ENCODE measurements around the gene PDE4B. TPM values are rescaled to one million over a fixed set of nuclear protein-coding genes. Genes with fewer than 3 reads are reported as not detected.

Gene PDE4B
- total and polyA plus RNA-seq, 10 of the 15 experiments (the other 5 are each of a cell fraction or from before 2014, with no cell fraction given), result 3.0 to 13.2 (median 5.7) TPM

- 0 out of 2 replicates have a peak, but pooled peaks have one; percentile 26 for TF ChIP-seq BMI1 (IDR thresholded peaks at IDR 0.05; ENCODE audit: borderline replicate concordance)
- 0 out of 2 replicates have a peak, but pooled peaks have one; percentile 58 for TF ChIP-seq LARP7 (IDR thresholded peaks at IDR 0.05)
- peak; percentile 77 to 85 for TF ChIP-seq IKZF2 (IDR thresholded peaks at IDR 0.05)
- TF ChIP-seq MLLT1 (IDR thresholded peaks at IDR 0.05), result peak; percentile 56; the same call in 1 of the 2 replicates
- TF ChIP-seq POLR2A (IDR thresholded peaks at IDR 0.05; ENCODE audit: low read depth, low read length), result peak; percentile 48; the same call in 1 of the 2 replicates
- TF ChIP-seq ZNF217 (IDR thresholded peaks at IDR 0.05), result no peak
- 0 out of 2 replicates have a peak, but pooled peaks have one; percentile 30 for TF ChIP-seq ATF2 (IDR thresholded peaks at IDR 0.05; ENCODE audit: low read length)
- 0 out of 2 replicates have a peak, but pooled peaks have one; percentile 24 for TF ChIP-seq ZNF687 (IDR thresholded peaks at IDR 0.05)
- TF ChIP-seq E4F1 (IDR thresholded peaks at IDR 0.05; ENCODE audit: borderline replicate concordance, partially characterized antibody), result no peak
- TF ChIP-seq GATAD2B (conservative IDR thresholded peaks at IDR 0.05; ENCODE audit: low read depth), result 0 out of 2 replicates have a peak, but pooled peaks have one; percentile 29
- TF ChIP-seq ZBTB11 (CRISPR knock-in tag; IDR thresholded peaks at IDR 0.05), result no peak
- TF ChIP-seq POLR2AphosphoS5 (IDR thresholded peaks at IDR 0.05; ENCODE audit: low read length), result peak; percentile 79
- TF ChIP-seq RELB (IDR thresholded peaks at IDR 0.05; ENCODE audit: low read depth), result peak; percentile 13
Measured at GRCh38 chr1:66331658-66332547, 539.2 kb downstream of the PDE4B start (continued).

Measured in GM12878 (cell line).